NAMALWA (cell line): ENCODE data around the gene RNF166.

Experiments used
- DNase-seq: peaks from one replicate; pipeline ENCODE4 v3.0.0-alpha.2; 2015; ENCODE audit warnings: low spot score

RNF166 gene

GRCh38 chr16:88706229-88706964 is at the start of gene RNF166, which contains the start of gene CTU2:
Gene RNF166, minus strand, starts transcription at chr16:88706408. Its CDS starts 83 bp downstream, at chr16:88706325.
Gene CTU2, plus strand, starts transcription at chr16:88706503. Its CDS starts 28 bp downstream, at chr16:88706531.
- DNase-seq, result peak; percentile 91

GRCh38 chr16:88754912-88755744 is 48.9 kb upstream of the RNF166 start:
- DNase-seq, result no peak

GRCh38 chr16:88754109-88754911 is 48.1 kb upstream of the RNF166 start:
- DNase-seq, result no peak

GRCh38 chr16:88753602-88754001 is 47.4 kb upstream of the RNF166 start:
- no peak for DNase-seq

GRCh38 chr16:88753191-88753590 is 47.0 kb upstream of the RNF166 start:
- DNase-seq, result no peak

GRCh38 chr16:88752386-88753002 is 46.3 kb upstream of the RNF166 start:
- no peak for DNase-seq

- DNase-seq, result no peak
Measured at GRCh38 chr16:88750854-88751253, 44.6 kb upstream of the RNF166 start.

GRCh38 chr16:88749358-88749757 is 43.1 kb upstream of the RNF166 start:
- DNase-seq, result no peak

- no peak for DNase-seq
Measured at GRCh38 chr16:88748364-88748763, 42.2 kb upstream of the RNF166 start.

GRCh38 chr16:88747588-88748301 is 41.5 kb upstream of the RNF166 start:
- DNase-seq, result peak; percentile 84

GRCh38 chr16:88746506-88746905 is 40.3 kb upstream of the RNF166 start:
- no peak for DNase-seq

- no peak for DNase-seq
Measured at GRCh38 chr16:88744577-88745521, 38.6 kb upstream of the RNF166 start.

- DNase-seq, result peak; percentile 65
Measured at GRCh38 chr16:88743693-88744576, 37.7 kb upstream of the RNF166 start.

GRCh38 chr16:88742896-88743605 is 36.8 kb upstream of the RNF166 start:
- DNase-seq, result peak; percentile 48

- no peak for DNase-seq
Measured at GRCh38 chr16:88741368-88741767, 35.2 kb upstream of the RNF166 start.

- no peak for DNase-seq
Measured at GRCh38 chr16:88740727-88741055, 34.5 kb upstream of the RNF166 start.

GRCh38 chr16:88739977-88740726 is 33.9 kb upstream of the RNF166 start:
- DNase-seq, result no peak
